WTC11 (cell line): ENCODE data around the gene EI24. TPM values are rescaled to one million over a fixed set of nuclear protein-coding genes. Genes with fewer than 3 reads are reported as not detected.

Source experiments
- ATAC-seq: fragments of 200-7000 bp; cut with Tn5 transposase; 2 replicates; pipeline ENCODE4 v1.10.0; 2021; ENCODE audit warnings: mild to moderate bottlenecking, moderate library complexity
- CTCF ChIA-PET: fragments of 300-600 bp; sonication (Branson Sonifier 250); formaldehyde crosslinking; loops from one replicate; lab custom pipeline; 2021; ENCODE audit warnings: antibody characterized with exemption; lab: Charles Lee
- POLR2A ChIA-PET: fragments of 350-600 bp; sonication (Branson Sonifier 250); formaldehyde crosslinking; loops from one replicate; lab custom pipeline; 2021; ENCODE audit warnings: antibody characterized with exemption; lab: Charles Lee
- DNase-seq: peaks from one replicate; pipeline ENCODE4 v3.0.0; 2021; ENCODE audit warnings: low spot score
- H3K27ac Mint-ChIP-seq: 2 replicates; pipeline ENCODE4 v1.8.0; 2021; ENCODE audit warnings: mixed read lengths
- H3K27me3 Mint-ChIP-seq: 2 replicates; pipeline ENCODE4 v1.8.0; 2021; ENCODE audit warnings: low read depth, mild to moderate bottlenecking, moderate library complexity, mixed read lengths
- H3K36me3 Mint-ChIP-seq: 2 replicates; pipeline ENCODE4 v1.8.0; 2021; ENCODE audit warnings: mixed read lengths
- H3K4me1 Mint-ChIP-seq: 2 replicates; pipeline ENCODE4 v1.8.0; 2022; ENCODE audit warnings: mixed read lengths
- H3K4me3 Mint-ChIP-seq: 2 replicates; pipeline ENCODE4 v1.8.0; 2021; ENCODE audit warnings: mild to moderate bottlenecking, moderate library complexity, mixed read lengths
- H3K9me3 Mint-ChIP-seq: 2 replicates; pipeline ENCODE4 v1.8.0; 2021; ENCODE audit warnings: mixed read lengths
- AR ChIP-seq: fragments of 250-450 bp; sonication (Bioruptor Pico); IDR thresholded peaks from 2 replicates; pipeline ENCODE4 v1.9.0; 2021; ENCODE audit warnings: mild to moderate bottlenecking
- ARID4B ChIP-seq: sonication (generic); formaldehyde crosslinking; IDR thresholded peaks from 2 replicates; pipeline ENCODE4 v1.8.0; 2023; ENCODE audit warnings: missing genetic modification reagents, mild to moderate bottlenecking, borderline replicate concordance
- CREM ChIP-seq: sonication (generic); formaldehyde crosslinking; IDR thresholded peaks from 2 replicates; pipeline ENCODE4 v1.8.1; 2022; ENCODE audit warnings: mild to moderate bottlenecking, missing genetic modification reagents, moderate library complexity
- CTCF ChIP-seq: fragments of 200-600 bp; IDR thresholded peaks from 2 replicates; pipeline ENCODE4 v1.8.0; 2022; ENCODE audit warnings: antibody characterized with exemption
- E2F1 ChIP-seq: sonication (generic); formaldehyde crosslinking; IDR thresholded peaks from 2 replicates; pipeline ENCODE4 v1.8.0; 2022; ENCODE audit warnings: mild to moderate bottlenecking, missing genetic modification reagents
- FOXK1 ChIP-seq: sonication (generic); formaldehyde crosslinking; IDR thresholded peaks from 2 replicates; pipeline ENCODE4 v1.8.0; 2022; ENCODE audit warnings: mild to moderate bottlenecking, moderate library complexity, missing genetic modification reagents
- FOXP1 ChIP-seq: sonication (generic); formaldehyde crosslinking; IDR thresholded peaks from 2 replicates; pipeline ENCODE4 v1.8.0; 2022; ENCODE audit warnings: missing genetic modification reagents, mild to moderate bottlenecking, moderate library complexity, borderline replicate concordance
- FOXP4 ChIP-seq: sonication (generic); formaldehyde crosslinking; IDR thresholded peaks from 2 replicates; pipeline ENCODE4 v1.8.0; 2022; ENCODE audit warnings: mild to moderate bottlenecking, missing genetic modification reagents
- MAX ChIP-seq: sonication (generic); formaldehyde crosslinking; IDR thresholded peaks from 2 replicates; pipeline ENCODE4 v1.8.0; 2022; ENCODE audit warnings: mild to moderate bottlenecking, missing genetic modification reagents
- NFYB ChIP-seq: sonication (generic); formaldehyde crosslinking; conservative IDR thresholded peaks from 2 replicates; pipeline ENCODE4 v1.8.0; 2022; ENCODE audit warnings: low read depth, missing genetic modification reagents
- PRDM15 ChIP-seq: sonication (generic); formaldehyde crosslinking; IDR thresholded peaks from 2 replicates; pipeline ENCODE4 v1.8.0; 2022; ENCODE audit warnings: missing genetic modification reagents
- TEAD1 ChIP-seq: sonication (generic); formaldehyde crosslinking; IDR thresholded peaks from 2 replicates; pipeline ENCODE4 v1.8.0; 2022; ENCODE audit warnings: mild to moderate bottlenecking, missing genetic modification reagents
- USF1 ChIP-seq: sonication (generic); formaldehyde crosslinking; IDR thresholded peaks from 2 replicates; pipeline ENCODE4 v1.8.0; 2022; ENCODE audit warnings: mild to moderate bottlenecking, missing genetic modification reagents
- USF2 ChIP-seq: sonication (generic); formaldehyde crosslinking; IDR thresholded peaks from 2 replicates; pipeline ENCODE4 v1.8.1; 2023; ENCODE audit warnings: mild to moderate bottlenecking, missing genetic modification reagents, moderate library complexity
- ZNF416 ChIP-seq: fragments of 250-450 bp; sonication (Bioruptor Pico); IDR thresholded peaks from 2 replicates; pipeline ENCODE4 v1.9.0; 2021; ENCODE audit warnings: mild to moderate bottlenecking, inconsistent platforms
- ZNF423 ChIP-seq: fragments of 250-450 bp; sonication (Bioruptor Pico); IDR thresholded peaks from 2 replicates; pipeline ENCODE4 v2.1.2; 2022; ENCODE audit warnings: mild to moderate bottlenecking, moderate library complexity
- total RNA-seq: library from RNA; stranded (reverse); gene quantifications from 3 replicates; pipeline ENCODE4 v1.2.3, GENCODE V29; 2021

Gene EI24
- total RNA-seq, 1 experiment from 2014 or later: 120 TPM

GRCh38 chr11:125592305-125593113, 23.2 kb downstream of the EI24 start, which contains the start of gene STT3A:
STT3A (plus strand) TSS chr11:125592852; CDS start chr11:125595916, 3,064 bp downstream.
- ATAC-seq (peak; percentile 96), DNase-seq (peak; percentile 97)
- peak within 1 kb of the TSS; percentile 96 for H3K27ac Mint-ChIP-seq
- no peaks in the 10 kb centered on the region for H3K27me3 Mint-ChIP-seq
- POLR2A ChIA-PET: interaction anchor here (1.0 to 1.6 kb wide), 4 partner anchors 10 to 159 kb away, joined by 3 to 9 read pairs (median 4); partner anchors contain the start of genes CHEK1 and EI24
- peaks cover 18% of the 10 kb centered on the region for H3K36me3 Mint-ChIP-seq
- CTCF ChIA-PET: interaction anchor here (1.0 to 1.5 kb wide), 2 partner anchors 163 to 295 kb away, joined by 3 read pairs; partner anchors contain the start of gene HYLS1
- peak within 1 kb of the TSS; percentile 99 for H3K4me3 Mint-ChIP-seq
- H3K9me3 Mint-ChIP-seq: no peaks in the 10 kb centered on the region
- H3K4me1 Mint-ChIP-seq: peaks cover 24% of the 10 kb centered on the region
- TF ChIP-seq USF1 (CRISPR knock-in tag): peak; percentile 93
- TF ChIP-seq E2F1: no peak
- peak; percentile 56; the same call in 1 of the 2 replicates for TF ChIP-seq FOXP4 (CRISPR knock-in tag)
- no peak for TF ChIP-seq CTCF
- TF ChIP-seq ZNF416 (CRISPR knock-in tag): no peak
- peak; percentile 67 for TF ChIP-seq FOXK1 (CRISPR knock-in tag)
- 0 out of 2 replicates have a peak, but pooled peaks have one; percentile 33 for TF ChIP-seq ARID4B (CRISPR knock-in tag)
- TF ChIP-seq USF2 (CRISPR knock-in tag): peak; percentile 94
- TF ChIP-seq PRDM15 (CRISPR knock-in tag): no peak; the same call in 1 of the 2 replicates
- TF ChIP-seq AR: no peak
- TF ChIP-seq TEAD1 (CRISPR knock-in tag): peak; percentile 7; the same call in 1 of the 2 replicates
- peak; percentile 85 for TF ChIP-seq CREM (CRISPR knock-in tag)
- TF ChIP-seq NFYB: peak; percentile 99
- peak; percentile 75; the same call in 1 of the 2 replicates for TF ChIP-seq MAX (CRISPR knock-in tag)
- TF ChIP-seq FOXP1 (CRISPR knock-in tag): 0 out of 2 replicates have a peak, but pooled peaks have one; percentile 73
- peak; percentile 67; the same call in 1 of the 2 replicates for TF ChIP-seq ZNF423
